GM21786 (cell line): Measurements from ENCODE around the gene PIERCE2.
"Not testable (repeated sequence)": the region's sequence is repeated elsewhere in the genome, so short reads cannot be mapped to it uniquely, and the experiment has no call there.

Source experiments
- ATAC-seq: cut with Tn5 transposase; IDR thresholded peaks from one replicate; pipeline ENCODE4 v1.9.1; 2021; ENCODE audit not compliant: unreplicated experiment

The PIERCE2 gene

GRCh38 chr15:55408012-55408928, at the start of gene PIERCE2, which contains the start of gene CCPG1:
Gene PIERCE2 (plus strand): TSS chr15:55408495. CDS start chr15:55408769, 274 bp downstream.
Gene CCPG1 (minus strand): TSS chr15:55408359. CDS start chr15:55389424, 18,935 bp downstream.
- ATAC-seq, result peak; percentile 91

GRCh38 chr15:55360256-55360655, 48.0 kb upstream of the PIERCE2 start:
- no peak for ATAC-seq

GRCh38 chr15:55361048-55361447, 47.2 kb upstream of the PIERCE2 start:
- no peak for ATAC-seq

- no peak for ATAC-seq
Observed at GRCh38 chr15:55362641-55363040, 45.7 kb upstream of the PIERCE2 start.

- no peak for ATAC-seq
Observed at GRCh38 chr15:55366981-55367380, 41.3 kb upstream of the PIERCE2 start.

GRCh38 chr15:55372701-55373440, 35.4 kb upstream of the PIERCE2 start:
- ATAC-seq, result peak; percentile 64

- no peak for ATAC-seq
Observed at GRCh38 chr15:55379095-55379494, 29.2 kb upstream of the PIERCE2 start.

GRCh38 chr15:55381595-55381994, 26.7 kb upstream of the PIERCE2 start:
- ATAC-seq, result no peak

GRCh38 chr15:55383687-55384086, 24.6 kb upstream of the PIERCE2 start:
- ATAC-seq, result no peak

GRCh38 chr15:55387027-55387426, 21.3 kb upstream of the PIERCE2 start:
- ATAC-seq, result no peak

- ATAC-seq, result no peak
Observed at GRCh38 chr15:55389264-55389607, 19.1 kb upstream of the PIERCE2 start.

GRCh38 chr15:55394694-55395093, 13.6 kb upstream of the PIERCE2 start:
- no peak for ATAC-seq

- ATAC-seq, result no peak
Observed at GRCh38 chr15:55398243-55398642, 10.1 kb upstream of the PIERCE2 start.

GRCh38 chr15:55400050-55400449, 8.2 kb upstream of the PIERCE2 start:
- ATAC-seq, result not testable (repeated sequence)

GRCh38 chr15:55401786-55402246, 6.5 kb upstream of the PIERCE2 start:
- ATAC-seq, result no peak

GRCh38 chr15:55402707-55403106, 5.6 kb upstream of the PIERCE2 start:
- peak; percentile 47 for ATAC-seq

- no peak for ATAC-seq
Observed at GRCh38 chr15:55403531-55403930, 4.8 kb upstream of the PIERCE2 start.

GRCh38 chr15:55407498-55408011, 740 bp upstream of the PIERCE2 start:
- ATAC-seq, result peak; percentile 7

- ATAC-seq, result not testable (repeated sequence)
Observed at GRCh38 chr15:55408976-55409375, 681 bp downstream of the PIERCE2 start.

GRCh38 chr15:55417678-55418077, 9.4 kb downstream of the PIERCE2 start:
- ATAC-seq, result not testable (repeated sequence)

- no peak for ATAC-seq
Observed at GRCh38 chr15:55420171-55420866, 12.0 kb downstream of the PIERCE2 start.
